CD4-positive, CD25-positive, alpha-beta regulatory T cell (primary cell): ENCODE data around the gene AAK1. TPM values are rescaled to one million over a fixed set of nuclear protein-coding genes. Genes with fewer than 3 reads are reported as not detected.

Experiments
- ATAC-seq, 2 donors: fragments of 150-1000 bp; cut with Tn5 transposase; one replicate each; pipeline ENCODE4 v1.10.0; 2021; ENCODE audit warnings: low read depth in 2 of 2, moderate number of reproducible peaks in 2 of 2, moderate library complexity in 1 of 2
- DNase-seq, 3 donors: peaks; one replicate each; pipeline versions ENCODE4 v3.0.0 to v3.0.0-alpha.2; 2012 to 2022; ENCODE audit warnings: mixed read lengths in 1 of 3
- H3K27ac ChIP-seq: one replicate; pipeline ENCODE4 v1.7.0; 2013; ENCODE audit warnings: mild to moderate bottlenecking, low read length; ENCODE audit not compliant: insufficient read depth, poor library complexity, severe bottlenecking
- H3K27me3 ChIP-seq: one replicate; pipeline ENCODE4 v1.7.0; 2013; ENCODE audit warnings: low read length; ENCODE audit not compliant: control insufficient read depth, insufficient read depth
- H3K36me3 ChIP-seq: one replicate; pipeline ENCODE4 v1.7.0; 2013; ENCODE audit warnings: mild to moderate bottlenecking, low read length, moderate library complexity; ENCODE audit not compliant: control insufficient read depth, insufficient read depth
- H3K4me1 ChIP-seq: 2 replicates; pipeline ENCODE4 v1.7.0; 2013; ENCODE audit warnings: mild to moderate bottlenecking, low read length; ENCODE audit not compliant: insufficient read depth, control insufficient read depth, poor library complexity, severe bottlenecking
- H3K4me3 ChIP-seq: one replicate; pipeline ENCODE4 v1.7.0; 2013; ENCODE audit warnings: low read depth, mild to moderate bottlenecking, low read length, moderate library complexity
- H3K9me3 ChIP-seq, 2 experiments: 1 replicate in 1 of 2; 2 replicates in 1 of 2; pipeline ENCODE4 v1.7.0; 2013; ENCODE audit warnings: low read length in 2 of 2, mild to moderate bottlenecking in 1 of 2, moderate library complexity in 1 of 2; ENCODE audit not compliant: control insufficient read depth in 2 of 2
- H3K27ac Mint-ChIP-seq, 3 donors: one replicate each; pipeline ENCODE4 v1.8.0; 2020 to 2022; ENCODE audit warnings: mild to moderate bottlenecking in 3 of 3, mixed read lengths in 3 of 3, moderate library complexity in 2 of 3
- H3K27me3 Mint-ChIP-seq: one replicate; pipeline ENCODE4 v1.8.0; 2022; ENCODE audit warnings: mild to moderate bottlenecking, mixed read lengths
- H3K36me3 Mint-ChIP-seq: one replicate; pipeline ENCODE4 v1.8.0; 2020; ENCODE audit warnings: mixed read lengths
- H3K4me1 Mint-ChIP-seq, 4 donors: one replicate each; pipeline ENCODE4 v1.8.0; 2020 to 2022; ENCODE audit warnings: mixed read lengths in 4 of 4, mild to moderate bottlenecking in 1 of 4
- H3K4me3 Mint-ChIP-seq, 4 donors: one replicate each; pipeline ENCODE4 v1.8.0; 2020 to 2022; ENCODE audit warnings: mild to moderate bottlenecking in 4 of 4, mixed read lengths in 4 of 4, moderate library complexity in 3 of 4
- H3K9me3 Mint-ChIP-seq, 7 donors: one replicate each; pipeline ENCODE4 v1.8.0; 2020 to 2022; ENCODE audit warnings: mixed read lengths in 7 of 7, mild to moderate bottlenecking in 3 of 7, moderate library complexity in 2 of 7
- polyA plus RNA-seq, 4 donors: library from polyadenylated mRNA; unstranded; fragments of 300-500 nt; fragmentation: Illumina TruSeq; gene quantifications; one replicate each; pipeline ENCODE4 v1.2.3, GENCODE V29; 2021
- total RNA-seq: library from RNA; stranded (reverse); gene quantifications from one replicate; pipeline ENCODE4 v1.2.3, GENCODE V29; 2022

AAK1 gene
- total and polyA plus RNA-seq, 5 donors from 2014 or later: 70.7 to 258 (median 73.7) TPM

GRCh38 chr2:69464575-69464974, 179.0 kb downstream of the AAK1 start:
- no peak overlapping the region for H3K4me3 Mint-ChIP-seq

GRCh38 chr2:69462780-69463179, 180.8 kb downstream of the AAK1 start:
- Mint-ChIP-seq H3K4me3 (no peak overlapping the region), H3K27ac (peak overlapping the region in 1 of 3 donors; percentile 53), H3K4me1 (peaks cover 2 to 15% (median 9%) of the 10 kb centered on the region in 4 donors), H3K36me3 (peaks cover 44% of the 10 kb centered on the region), H3K9me3 (peaks cover 0 to 3% (median 0%) of the 10 kb centered on the region in 7 donors), H3K27me3 (no peaks in the 10 kb centered on the region)
- Histone ChIP-seq H3K27ac (no peak overlapping the region), H3K27me3 (no peaks in the 10 kb centered on the region), H3K4me3 (no peak overlapping the region), H3K4me1 (no peaks in the 10 kb centered on the region), H3K9me3 (no peaks in the 10 kb centered on the region), H3K36me3 (peaks cover 38% of the 10 kb centered on the region)
- DNase-seq (no peak), ATAC-seq (no peak)

More at GRCh38 chr2:69464575-69464974, 179.0 kb downstream of the AAK1 start:
- Histone ChIP-seq H3K27me3 (no peaks in the 10 kb centered on the region), H3K4me3 (no peak overlapping the region), H3K4me1 (no peaks in the 10 kb centered on the region), H3K9me3 (no peaks in the 10 kb centered on the region), H3K27ac (no peak overlapping the region), H3K36me3 (peaks cover 43% of the 10 kb centered on the region)
- peaks cover 2 to 14% (median 13%) of the 10 kb centered on the region in 4 donors for H3K4me1 Mint-ChIP-seq
- ATAC-seq: no peak
- no peaks in the 10 kb centered on the region for H3K27me3 Mint-ChIP-seq
- peaks cover 47% of the 10 kb centered on the region for H3K36me3 Mint-ChIP-seq
- H3K27ac Mint-ChIP-seq: peak overlapping the region in 2 of 3 donors; percentile 20 to 75
- H3K9me3 Mint-ChIP-seq: peaks cover 0 to 3% (median 0%) of the 10 kb centered on the region in 7 donors
- no peak for DNase-seq

- H3K36me3 Mint-ChIP-seq: peaks cover 31% of the 10 kb centered on the region
- H3K9me3 Mint-ChIP-seq: peaks cover 0 to 2% (median 0%) of the 10 kb centered on the region in 7 donors
- DNase-seq (no peak), ATAC-seq (no peak)
- no peak overlapping the region for H3K27ac ChIP-seq
- no peaks in the 10 kb centered on the region for H3K9me3 ChIP-seq
- peak overlapping the region in 1 of 3 donors; percentile 74 for H3K27ac Mint-ChIP-seq
- H3K4me1 ChIP-seq: no peaks in the 10 kb centered on the region
- H3K4me1 Mint-ChIP-seq: peaks cover 6 to 17% (median 11%) of the 10 kb centered on the region in 4 donors
- no peaks in the 10 kb centered on the region for H3K27me3 ChIP-seq
- H3K36me3 ChIP-seq: peaks cover 26% of the 10 kb centered on the region
- H3K27me3 Mint-ChIP-seq: peaks cover 4% of the 10 kb centered on the region
- no peak overlapping the region for H3K4me3 Mint-ChIP-seq
- H3K4me3 ChIP-seq: no peak overlapping the region
Measured at GRCh38 chr2:69461404-69461803, 182.1 kb downstream of the AAK1 start.

DNA sequence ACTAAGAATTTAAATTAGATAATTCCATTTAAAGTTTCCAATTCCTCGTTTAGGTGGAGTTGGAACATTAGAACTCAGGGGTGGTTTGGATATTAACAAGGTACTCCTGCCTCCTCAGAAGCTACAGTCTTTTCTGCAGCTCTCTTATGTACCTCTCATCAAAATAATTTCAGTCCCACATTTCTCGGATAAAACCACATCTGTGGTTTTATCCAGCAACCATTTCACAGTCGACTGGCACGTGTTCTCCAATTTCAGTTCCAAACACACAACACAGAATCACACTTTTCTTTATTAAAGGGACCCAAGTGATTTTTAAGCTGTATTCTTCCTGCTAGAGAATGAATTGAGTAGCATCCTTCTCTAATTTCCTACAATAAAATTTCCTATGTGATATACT, 183.6 kb downstream of the AAK1 start:
- Histone ChIP-seq H3K4me3 (no peak overlapping the region), H3K27me3 (no peaks in the 10 kb centered on the region), H3K36me3 (peaks cover 12% of the 10 kb centered on the region), H3K4me1 (no peaks in the 10 kb centered on the region), H3K9me3 (no peaks in the 10 kb centered on the region), H3K27ac (no peak overlapping the region)
- no peak for DNase-seq
- Mint-ChIP-seq H3K27ac (no peak overlapping the region), H3K27me3 (peaks cover 4% of the 10 kb centered on the region), H3K4me1 (peaks cover 10 to 22% (median 17%) of the 10 kb centered on the region in 4 donors), H3K36me3 (peaks cover 16% of the 10 kb centered on the region), H3K4me3 (no peak overlapping the region), H3K9me3 (peaks cover 0 to 2% (median 0%) of the 10 kb centered on the region in 7 donors)
- ATAC-seq: no peak

GRCh38 chr2:69456950-69457445, 186.5 kb downstream of the AAK1 start:
- Mint-ChIP-seq H3K27ac (peak overlapping the region in 2 of 3 donors; percentile 44 to 82), H3K9me3 (peaks cover 0 to 1% (median 0%) of the 10 kb centered on the region in 7 donors), H3K27me3 (peaks cover 17% of the 10 kb centered on the region), H3K36me3 (peaks cover 9% of the 10 kb centered on the region), H3K4me1 (peaks cover 21 to 31% (median 21%) of the 10 kb centered on the region in 4 donors), H3K4me3 (peak overlapping the region in 1 of 4 donors; percentile 38)
- DNase-seq (no peak), ATAC-seq (no peak)
- H3K36me3 ChIP-seq: no peaks in the 10 kb centered on the region
- H3K4me1 ChIP-seq: no peaks in the 10 kb centered on the region
- no peaks in the 10 kb centered on the region for H3K27me3 ChIP-seq
- no peak overlapping the region for H3K4me3 ChIP-seq
- H3K9me3 ChIP-seq: no peaks in the 10 kb centered on the region
- H3K27ac ChIP-seq: no peak overlapping the region

GRCh38 chr2:69456154-69456553, 187.4 kb downstream of the AAK1 start:
- Histone ChIP-seq H3K36me3 (no peaks in the 10 kb centered on the region), H3K27ac (no peak overlapping the region), H3K27me3 (no peaks in the 10 kb centered on the region), H3K4me3 (no peak overlapping the region), H3K4me1 (no peaks in the 10 kb centered on the region), H3K9me3 (no peaks in the 10 kb centered on the region)
- Mint-ChIP-seq H3K9me3 (peaks cover 0 to 1% (median 0%) of the 10 kb centered on the region in 7 donors), H3K27me3 (peaks cover 19% of the 10 kb centered on the region), H3K36me3 (peaks cover 5% of the 10 kb centered on the region), H3K27ac (peak overlapping the region in 1 of 3 donors; percentile 44), H3K4me1 (peaks cover 16 to 27% (median 20%) of the 10 kb centered on the region in 4 donors), H3K4me3 (no peak overlapping the region)
- no peak for DNase-seq
- no peak for ATAC-seq

GRCh38 chr2:69454976-69455375, 188.6 kb downstream of the AAK1 start:
- Histone ChIP-seq H3K27ac (no peak overlapping the region), H3K4me3 (no peak overlapping the region), H3K36me3 (no peaks in the 10 kb centered on the region), H3K9me3 (no peaks in the 10 kb centered on the region), H3K4me1 (no peaks in the 10 kb centered on the region), H3K27me3 (no peaks in the 10 kb centered on the region)
- Mint-ChIP-seq H3K9me3 (peaks cover 0 to under 1% (median 0%) of the 10 kb centered on the region in 7 donors), H3K4me1 (peaks cover 15 to 24% (median 18%) of the 10 kb centered on the region in 4 donors), H3K36me3 (peaks cover 2% of the 10 kb centered on the region), H3K27ac (no peak overlapping the region), H3K4me3 (peak overlapping the region in 1 of 4 donors; percentile 62), H3K27me3 (peaks cover 22% of the 10 kb centered on the region)
- no peak for DNase-seq
- ATAC-seq: no peak
